NCI-H1436 (cell line): Measurements from ENCODE around the gene EDA.

Experiments
- DNase-seq: peaks from one replicate; lab custom pipeline; 2025; lab: John Stamatoyannopoulos, UW

The EDA gene

DNA sequence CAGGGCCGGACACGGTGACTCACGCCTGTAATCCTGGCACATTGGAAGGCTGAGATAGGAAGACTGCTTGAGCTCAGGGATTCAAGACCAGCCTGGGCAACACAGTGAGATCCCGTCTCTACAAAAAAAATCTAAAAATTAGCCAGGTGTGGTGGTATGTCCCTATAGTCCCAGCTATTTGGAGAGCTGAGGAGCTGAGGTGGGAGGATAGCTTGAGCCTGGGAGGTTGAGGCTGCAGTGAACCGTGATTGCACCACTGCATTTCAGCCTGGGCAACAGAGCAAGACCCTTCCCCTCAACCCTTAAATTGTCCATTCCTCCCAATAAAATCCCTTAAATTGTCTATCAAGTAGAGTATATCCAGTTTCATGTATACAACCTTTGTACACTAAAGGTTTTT is 463.4 kb downstream of the EDA start:
- no peak for DNase-seq

DNA sequence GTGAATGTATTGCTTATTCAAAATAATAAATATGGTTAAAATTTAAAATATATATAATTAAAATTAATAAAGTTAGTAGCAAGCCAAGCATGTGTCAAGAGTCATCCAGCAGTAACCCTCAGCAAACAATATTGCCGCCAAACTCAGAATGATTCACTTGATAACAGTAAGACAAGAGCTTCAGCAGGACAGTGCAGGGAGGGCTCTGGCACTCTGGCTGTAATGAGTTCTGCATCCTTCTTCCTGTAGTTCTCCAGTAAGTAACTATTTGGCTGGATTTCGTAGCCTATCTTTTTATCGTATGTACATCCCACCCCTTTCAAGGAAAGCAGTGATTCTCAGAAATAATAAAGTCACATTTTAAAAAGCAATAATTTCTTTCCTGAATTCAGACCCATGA is 464.0 kb downstream of the EDA start:
- DNase-seq: no peak

DNA sequence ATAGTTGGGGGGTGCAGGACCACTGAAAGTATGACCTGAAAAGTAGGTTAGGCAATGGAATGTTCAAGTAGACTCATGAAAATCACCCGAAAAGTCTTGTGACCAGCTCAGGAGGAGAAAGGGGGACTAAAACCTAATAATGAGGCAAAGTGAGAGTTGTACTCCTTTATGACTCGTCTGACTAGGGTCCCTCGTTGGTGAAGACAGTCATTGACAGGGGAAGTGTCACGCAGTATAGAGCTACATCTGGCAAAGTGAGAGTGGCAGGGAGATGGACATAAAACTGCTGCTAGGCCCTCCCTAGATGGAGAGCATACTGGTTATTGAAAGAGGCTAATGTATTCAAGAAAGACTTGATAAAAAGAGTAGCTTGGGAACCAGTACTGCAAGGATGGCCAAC is 466.8 kb downstream of the EDA start:
- DNase-seq: no peak

DNA sequence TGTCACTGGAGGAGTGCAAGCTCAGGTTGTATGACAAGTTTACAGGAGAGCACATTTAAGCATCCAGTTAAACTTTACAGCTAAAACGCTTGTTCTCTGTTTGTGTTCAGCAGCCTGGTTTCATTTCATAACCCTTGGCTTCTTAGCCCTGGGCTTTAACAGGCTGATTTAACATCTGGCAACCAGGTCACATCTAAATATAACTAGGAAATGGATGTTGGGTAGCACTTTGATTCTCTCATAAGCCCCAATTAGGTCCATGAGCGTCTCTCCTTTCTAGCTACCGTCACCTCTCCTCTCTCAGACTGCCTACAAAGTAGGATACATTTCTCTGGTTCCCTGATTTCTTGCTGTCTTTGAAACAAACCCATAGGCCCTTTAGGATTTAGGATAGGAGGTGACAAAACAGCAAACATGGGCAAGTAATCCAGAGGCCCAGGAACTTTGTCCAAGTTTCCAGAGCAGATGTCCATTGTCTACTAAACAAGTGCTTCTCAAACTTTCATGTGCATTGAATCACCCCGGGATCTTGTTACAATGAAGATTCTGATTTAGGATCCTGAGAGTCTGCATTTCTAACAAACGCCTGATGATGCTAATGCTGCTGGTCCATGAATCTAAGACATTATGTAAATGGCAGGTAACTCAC is 468.8 kb downstream of the EDA start:
- DNase-seq: no peak

DNA sequence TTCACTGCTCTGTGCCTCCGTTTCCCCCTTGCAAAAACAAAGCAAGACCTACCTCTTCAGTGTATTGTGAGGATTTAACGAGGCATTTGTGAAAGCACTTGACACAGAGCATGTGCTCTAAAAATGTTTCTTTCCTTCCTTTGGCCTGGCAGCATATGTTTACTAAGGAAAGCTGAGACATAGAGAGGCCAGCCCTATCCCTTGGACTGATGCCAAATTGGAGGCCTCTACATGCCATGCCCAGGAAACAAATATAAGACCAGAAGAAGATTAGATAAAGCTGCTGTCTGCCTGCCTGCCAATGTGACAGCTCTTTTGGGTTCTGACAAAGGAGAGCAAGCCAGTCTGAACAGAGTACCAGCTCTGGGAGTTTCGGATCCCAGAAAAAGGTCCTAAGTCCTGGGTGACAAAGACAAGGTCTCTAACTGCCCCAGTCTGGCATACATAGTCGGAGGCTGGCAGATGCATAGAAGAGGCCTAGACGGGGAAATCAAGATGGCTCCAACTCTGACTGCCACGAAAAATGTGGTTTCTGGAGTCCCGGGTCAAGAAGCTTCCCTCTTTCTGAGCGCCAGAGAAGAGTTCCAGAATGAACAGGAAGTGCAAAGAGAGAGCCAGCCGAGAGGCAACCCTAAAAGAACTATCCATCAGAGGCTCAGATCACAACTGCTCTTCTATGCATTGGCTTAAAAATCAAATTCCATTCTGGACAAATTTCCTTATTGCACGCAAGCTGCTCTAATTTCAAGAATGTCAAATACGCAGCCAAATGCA is 472.1 kb downstream of the EDA start:
- no peak for DNase-seq

DNA sequence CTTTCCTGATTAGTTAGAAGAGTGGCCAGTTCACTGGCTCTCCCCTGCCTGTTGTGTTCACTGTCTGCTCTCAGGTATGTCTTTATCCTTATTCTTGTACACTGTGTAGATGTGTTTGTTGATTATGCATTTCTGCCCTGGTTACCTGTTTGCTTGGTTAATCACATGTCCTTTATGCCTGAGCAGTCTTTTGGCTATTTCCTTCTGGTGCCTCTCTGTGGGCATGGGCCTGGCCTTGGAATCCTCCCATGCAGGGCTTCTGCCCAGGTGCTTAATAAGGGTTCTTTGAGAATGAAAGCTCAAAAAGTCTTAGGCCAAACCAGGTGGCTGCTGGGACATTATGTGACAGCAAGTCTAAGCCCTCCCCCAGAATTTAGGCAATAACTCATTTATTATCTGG is 472.8 kb downstream of the EDA start:
- DNase-seq: no peak
